ENCODE data around the gene ASMTL.

DNA sequence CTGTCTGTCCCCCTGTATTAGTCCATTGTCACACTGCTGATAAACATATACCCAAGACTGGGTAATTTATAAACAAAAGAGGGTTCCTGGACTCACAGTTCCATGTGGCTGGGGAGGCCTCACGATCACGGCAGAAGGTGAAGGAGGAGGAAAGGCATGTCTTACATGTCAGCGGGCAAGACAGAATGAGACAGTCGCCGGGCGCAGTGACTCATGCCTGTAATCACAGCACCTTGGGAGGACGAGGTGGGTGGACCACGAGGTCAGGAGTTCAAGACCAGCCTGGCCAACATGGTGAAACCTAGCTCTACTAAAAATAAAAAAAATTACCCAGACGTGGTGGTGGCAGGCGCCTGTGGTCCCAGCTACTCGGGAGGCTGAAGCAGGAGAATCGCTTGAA lies 91.4 kb downstream of the ASMTL start:
- TF ChIP-seq, protein P1, sequence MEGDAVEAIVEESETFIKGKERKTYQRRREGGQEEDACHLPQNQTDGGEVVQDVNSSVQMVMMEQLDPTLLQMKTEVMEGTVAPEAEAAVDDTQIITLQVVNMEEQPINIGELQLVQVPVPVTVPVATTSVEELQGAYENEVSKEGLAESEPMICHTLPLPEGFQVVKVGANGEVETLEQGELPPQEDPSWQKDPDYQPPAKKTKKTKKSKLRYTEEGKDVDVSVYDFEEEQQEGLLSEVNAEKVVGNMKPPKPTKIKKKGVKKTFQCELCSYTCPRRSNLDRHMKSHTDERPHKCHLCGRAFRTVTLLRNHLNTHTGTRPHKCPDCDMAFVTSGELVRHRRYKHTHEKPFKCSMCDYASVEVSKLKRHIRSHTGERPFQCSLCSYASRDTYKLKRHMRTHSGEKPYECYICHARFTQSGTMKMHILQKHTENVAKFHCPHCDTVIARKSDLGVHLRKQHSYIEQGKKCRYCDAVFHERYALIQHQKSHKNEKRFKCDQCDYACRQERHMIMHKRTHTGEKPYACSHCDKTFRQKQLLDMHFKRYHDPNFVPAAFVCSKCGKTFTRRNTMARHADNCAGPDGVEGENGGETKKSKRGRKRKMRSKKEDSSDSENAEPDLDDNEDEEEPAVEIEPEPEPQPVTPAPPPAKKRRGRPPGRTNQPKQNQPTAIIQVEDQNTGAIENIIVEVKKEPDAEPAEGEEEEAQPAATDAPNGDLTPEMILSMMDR (IDR thresholded peaks at IDR 0.05): no peak
- no peak for TF ChIP-seq POLR2A (IDR thresholded peaks at IDR 0.05)

All from right lobe of liver (tissue), 4 donors.